ENCODE measurements around the gene UBFD1.

- TF ChIP-seq, protein P1, sequence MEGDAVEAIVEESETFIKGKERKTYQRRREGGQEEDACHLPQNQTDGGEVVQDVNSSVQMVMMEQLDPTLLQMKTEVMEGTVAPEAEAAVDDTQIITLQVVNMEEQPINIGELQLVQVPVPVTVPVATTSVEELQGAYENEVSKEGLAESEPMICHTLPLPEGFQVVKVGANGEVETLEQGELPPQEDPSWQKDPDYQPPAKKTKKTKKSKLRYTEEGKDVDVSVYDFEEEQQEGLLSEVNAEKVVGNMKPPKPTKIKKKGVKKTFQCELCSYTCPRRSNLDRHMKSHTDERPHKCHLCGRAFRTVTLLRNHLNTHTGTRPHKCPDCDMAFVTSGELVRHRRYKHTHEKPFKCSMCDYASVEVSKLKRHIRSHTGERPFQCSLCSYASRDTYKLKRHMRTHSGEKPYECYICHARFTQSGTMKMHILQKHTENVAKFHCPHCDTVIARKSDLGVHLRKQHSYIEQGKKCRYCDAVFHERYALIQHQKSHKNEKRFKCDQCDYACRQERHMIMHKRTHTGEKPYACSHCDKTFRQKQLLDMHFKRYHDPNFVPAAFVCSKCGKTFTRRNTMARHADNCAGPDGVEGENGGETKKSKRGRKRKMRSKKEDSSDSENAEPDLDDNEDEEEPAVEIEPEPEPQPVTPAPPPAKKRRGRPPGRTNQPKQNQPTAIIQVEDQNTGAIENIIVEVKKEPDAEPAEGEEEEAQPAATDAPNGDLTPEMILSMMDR (IDR thresholded peaks at IDR 0.05): no peak
- TF ChIP-seq POLR2A (IDR thresholded peaks at IDR 0.05): no peak
These were observed 20.0 kb downstream of the UBFD1 start for GRCh38 chr16:23577493-23577892.
